ENCODE measurements around the gene CDH16. TPM values are rescaled to one million over a fixed set of nuclear protein-coding genes. Genes with fewer than 3 reads are reported as not detected.

CDH16 gene
- total and polyA plus RNA-seq, 2 of the 13 experiments (the other 11 are each of a cell fraction or from before 2014, with no cell fraction given), result 2.7 to 3.9 TPM

DNA sequence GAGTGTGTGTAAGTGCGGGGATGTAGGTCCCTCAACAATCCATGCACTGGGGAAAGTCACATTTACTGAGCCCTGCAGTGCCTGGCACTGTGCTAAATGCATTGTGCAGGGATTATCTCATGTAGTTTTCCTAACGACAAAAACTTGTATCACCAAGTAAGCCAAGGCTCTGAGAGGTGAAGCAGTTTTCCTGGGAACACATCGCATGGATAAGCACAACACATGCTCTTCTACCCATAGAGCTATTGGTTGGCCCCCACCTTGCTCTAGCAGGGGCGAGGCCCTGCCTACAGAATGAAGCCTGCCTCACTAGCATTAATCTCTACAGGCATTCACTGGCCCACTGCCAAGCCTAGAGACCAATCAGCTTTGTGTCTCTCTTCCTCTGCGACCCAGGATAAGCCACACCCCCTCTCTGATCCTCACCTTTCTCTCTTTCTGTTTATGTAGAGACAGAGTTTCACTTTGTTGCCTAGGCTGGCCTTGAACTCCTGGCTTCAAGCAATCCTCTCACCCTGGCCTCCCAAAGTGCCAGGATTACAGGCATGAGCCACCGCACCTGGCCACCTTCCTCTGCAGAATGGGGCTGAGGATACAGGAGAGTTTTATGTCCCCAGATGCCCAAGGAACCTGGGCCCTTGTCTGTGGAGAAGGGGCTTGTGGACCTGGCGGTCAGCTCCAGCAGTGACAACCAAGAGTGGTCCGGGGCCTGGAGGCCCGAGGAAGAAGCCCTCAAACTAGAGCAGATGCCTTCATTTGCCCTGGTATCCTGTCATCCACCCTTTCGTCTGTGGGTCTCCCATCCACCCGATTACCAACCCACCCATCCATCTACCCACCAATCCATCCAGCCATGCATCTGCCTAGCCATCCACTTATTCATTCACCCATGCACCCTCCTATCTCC lies 12.8 kb downstream of the CDH16 start (continued):
- TF ChIP-seq, protein P1, sequence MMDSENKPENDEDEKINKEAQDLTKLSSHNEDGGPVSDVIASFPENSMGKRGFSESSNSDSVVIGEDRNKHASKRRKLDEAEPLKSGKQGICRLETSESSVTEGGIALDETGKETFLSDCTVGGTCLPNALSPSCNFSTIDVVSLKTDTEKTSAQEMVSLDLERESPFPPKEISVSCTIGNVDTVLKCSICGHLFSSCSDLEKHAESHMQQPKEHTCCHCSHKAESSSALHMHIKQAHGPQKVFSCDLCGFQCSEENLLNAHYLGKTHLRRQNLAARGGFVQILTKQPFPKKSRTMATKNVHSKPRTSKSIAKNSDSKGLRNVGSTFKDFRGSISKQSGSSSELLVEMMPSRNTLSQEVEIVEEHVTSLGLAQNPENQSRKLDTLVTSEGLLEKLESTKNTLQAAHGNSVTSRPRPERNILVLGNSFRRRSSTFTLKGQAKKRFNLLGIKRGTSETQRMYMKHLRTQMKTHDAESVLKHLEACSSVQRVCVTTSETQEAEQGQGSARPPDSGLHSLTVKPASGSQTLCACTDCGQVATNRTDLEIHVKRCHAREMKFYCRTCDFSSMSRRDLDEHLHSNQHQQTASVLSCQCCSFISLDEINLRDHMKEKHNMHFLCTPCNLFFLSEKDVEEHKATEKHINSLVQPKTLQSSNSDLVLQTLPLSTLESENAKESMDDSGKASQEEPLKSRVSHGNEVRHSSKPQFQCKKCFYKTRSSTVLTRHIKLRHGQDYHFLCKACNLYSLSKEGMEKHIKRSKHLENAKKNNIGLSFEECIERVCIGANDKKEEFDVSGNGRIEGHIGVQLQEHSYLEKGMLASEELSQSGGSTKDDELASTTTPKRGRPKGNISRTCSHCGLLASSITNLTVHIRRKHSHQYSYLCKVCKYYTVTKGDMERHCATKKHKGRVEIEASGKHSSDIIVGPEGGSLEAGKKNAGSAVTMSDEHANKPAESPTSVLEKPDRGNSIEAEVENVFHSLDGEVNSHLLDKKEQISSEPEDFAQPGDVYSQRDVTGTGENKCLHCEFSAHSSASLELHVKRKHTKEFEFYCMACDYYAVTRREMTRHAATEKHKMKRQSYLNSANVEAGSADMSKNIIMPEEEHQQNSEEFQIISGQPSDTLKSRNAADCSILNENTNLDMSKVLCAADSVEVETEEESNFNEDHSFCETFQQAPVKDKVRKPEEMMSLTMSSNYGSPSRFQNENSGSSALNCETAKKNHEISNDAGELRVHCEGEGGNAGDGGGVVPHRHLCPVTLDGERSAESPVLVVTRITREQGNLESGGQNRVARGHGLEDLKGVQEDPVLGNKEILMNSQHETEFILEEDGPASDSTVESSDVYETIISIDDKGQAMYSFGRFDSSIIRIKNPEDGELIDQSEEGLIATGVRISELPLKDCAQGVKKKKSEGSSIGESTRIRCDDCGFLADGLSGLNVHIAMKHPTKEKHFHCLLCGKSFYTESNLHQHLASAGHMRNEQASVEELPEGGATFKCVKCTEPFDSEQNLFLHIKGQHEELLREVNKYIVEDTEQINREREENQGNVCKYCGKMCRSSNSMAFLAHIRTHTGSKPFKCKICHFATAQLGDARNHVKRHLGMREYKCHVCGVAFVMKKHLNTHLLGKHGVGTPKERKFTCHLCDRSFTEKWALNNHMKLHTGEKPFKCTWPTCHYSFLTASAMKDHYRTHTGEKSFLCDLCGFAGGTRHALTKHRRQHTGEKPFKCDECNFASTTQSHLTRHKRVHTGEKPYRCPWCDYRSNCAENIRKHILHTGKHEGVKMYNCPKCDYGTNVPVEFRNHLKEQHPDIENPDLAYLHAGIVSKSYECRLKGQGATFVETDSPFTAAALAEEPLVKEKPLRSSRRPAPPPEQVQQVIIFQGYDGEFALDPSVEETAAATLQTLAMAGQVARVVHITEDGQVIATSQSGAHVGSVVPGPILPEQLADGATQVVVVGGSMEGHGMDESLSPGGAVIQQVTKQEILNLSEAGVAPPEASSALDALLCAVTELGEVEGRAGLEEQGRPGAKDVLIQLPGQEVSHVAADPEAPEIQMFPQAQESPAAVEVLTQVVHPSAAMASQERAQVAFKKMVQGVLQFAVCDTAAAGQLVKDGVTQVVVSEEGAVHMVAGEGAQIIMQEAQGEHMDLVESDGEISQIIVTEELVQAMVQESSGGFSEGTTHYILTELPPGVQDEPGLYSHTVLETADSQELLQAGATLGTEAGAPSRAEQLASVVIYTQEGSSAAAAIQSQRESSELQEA (CRISPR knock-in tag; IDR thresholded peaks at IDR 0.05; ENCODE audit: not compliant biosample characterization), result no peak
- TF ChIP-seq RFX5 (IDR thresholded peaks at IDR 0.05; ENCODE audit: low read depth, low read length) (peak; percentile 34; the same call in 1 of the 2 replicates), ZMYM4 (CRISPR knock-in tag; IDR thresholded peaks at IDR 0.05) (peak; percentile 83), PRMT3 (CRISPR knock-in tag; IDR thresholded peaks at IDR 0.05; ENCODE audit: borderline replicate concordance, low read depth) (no peak), SNAPC2 (CRISPR knock-in tag; IDR thresholded peaks at IDR 0.05) (no peak; the same call in 1 of the 2 replicates), AHR (CRISPR knock-in tag; IDR thresholded peaks at IDR 0.05) (no peak; the same call in 1 of the 2 replicates), GTF3A (CRISPR knock-in tag; conservative IDR thresholded peaks at IDR 0.05) (no peak), ERF (CRISPR knock-in tag; IDR thresholded peaks at IDR 0.05) (no peak; the same call in none of the 2 replicates), ZSCAN25 (CRISPR knock-in tag; IDR thresholded peaks at IDR 0.05) (peak; percentile 94), SNRNP70 (IDR thresholded peaks at IDR 0.05; ENCODE audit: low read depth, low read length) (no peak)
- TF ChIP-seq, protein P2, sequence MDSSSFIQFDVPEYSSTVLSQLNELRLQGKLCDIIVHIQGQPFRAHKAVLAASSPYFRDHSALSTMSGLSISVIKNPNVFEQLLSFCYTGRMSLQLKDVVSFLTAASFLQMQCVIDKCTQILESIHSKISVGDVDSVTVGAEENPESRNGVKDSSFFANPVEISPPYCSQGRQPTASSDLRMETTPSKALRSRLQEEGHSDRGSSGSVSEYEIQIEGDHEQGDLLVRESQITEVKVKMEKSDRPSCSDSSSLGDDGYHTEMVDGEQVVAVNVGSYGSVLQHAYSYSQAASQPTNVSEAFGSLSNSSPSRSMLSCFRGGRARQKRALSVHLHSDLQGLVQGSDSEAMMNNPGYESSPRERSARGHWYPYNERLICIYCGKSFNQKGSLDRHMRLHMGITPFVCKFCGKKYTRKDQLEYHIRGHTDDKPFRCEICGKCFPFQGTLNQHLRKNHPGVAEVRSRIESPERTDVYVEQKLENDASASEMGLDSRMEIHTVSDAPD (CRISPR knock-in tag; IDR thresholded peaks at IDR 0.05), result no peak; the same call in 1 of the 2 replicates
- TF ChIP-seq, protein P3, sequence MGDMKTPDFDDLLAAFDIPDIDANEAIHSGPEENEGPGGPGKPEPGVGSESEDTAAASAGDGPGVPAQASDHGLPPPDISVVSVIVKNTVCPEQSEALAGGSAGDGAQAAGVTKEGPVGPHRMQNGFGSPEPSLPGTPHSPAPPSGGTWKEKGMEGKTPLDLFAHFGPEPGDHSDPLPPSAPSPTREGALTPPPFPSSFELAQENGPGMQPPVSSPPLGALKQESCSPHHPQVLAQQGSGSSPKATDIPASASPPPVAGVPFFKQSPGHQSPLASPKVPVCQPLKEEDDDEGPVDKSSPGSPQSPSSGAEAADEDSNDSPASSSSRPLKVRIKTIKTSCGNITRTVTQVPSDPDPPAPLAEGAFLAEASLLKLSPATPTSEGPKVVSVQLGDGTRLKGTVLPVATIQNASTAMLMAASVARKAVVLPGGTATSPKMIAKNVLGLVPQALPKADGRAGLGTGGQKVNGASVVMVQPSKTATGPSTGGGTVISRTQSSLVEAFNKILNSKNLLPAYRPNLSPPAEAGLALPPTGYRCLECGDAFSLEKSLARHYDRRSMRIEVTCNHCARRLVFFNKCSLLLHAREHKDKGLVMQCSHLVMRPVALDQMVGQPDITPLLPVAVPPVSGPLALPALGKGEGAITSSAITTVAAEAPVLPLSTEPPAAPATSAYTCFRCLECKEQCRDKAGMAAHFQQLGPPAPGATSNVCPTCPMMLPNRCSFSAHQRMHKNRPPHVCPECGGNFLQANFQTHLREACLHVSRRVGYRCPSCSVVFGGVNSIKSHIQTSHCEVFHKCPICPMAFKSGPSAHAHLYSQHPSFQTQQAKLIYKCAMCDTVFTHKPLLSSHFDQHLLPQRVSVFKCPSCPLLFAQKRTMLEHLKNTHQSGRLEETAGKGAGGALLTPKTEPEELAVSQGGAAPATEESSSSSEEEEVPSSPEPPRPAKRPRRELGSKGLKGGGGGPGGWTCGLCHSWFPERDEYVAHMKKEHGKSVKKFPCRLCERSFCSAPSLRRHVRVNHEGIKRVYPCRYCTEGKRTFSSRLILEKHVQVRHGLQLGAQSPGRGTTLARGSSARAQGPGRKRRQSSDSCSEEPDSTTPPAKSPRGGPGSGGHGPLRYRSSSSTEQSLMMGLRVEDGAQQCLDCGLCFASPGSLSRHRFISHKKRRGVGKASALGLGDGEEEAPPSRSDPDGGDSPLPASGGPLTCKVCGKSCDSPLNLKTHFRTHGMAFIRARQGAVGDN (CRISPR knock-in tag; IDR thresholded peaks at IDR 0.05), result no peak; the same call in 1 of the 2 replicates
- TF ChIP-seq, protein P4, sequence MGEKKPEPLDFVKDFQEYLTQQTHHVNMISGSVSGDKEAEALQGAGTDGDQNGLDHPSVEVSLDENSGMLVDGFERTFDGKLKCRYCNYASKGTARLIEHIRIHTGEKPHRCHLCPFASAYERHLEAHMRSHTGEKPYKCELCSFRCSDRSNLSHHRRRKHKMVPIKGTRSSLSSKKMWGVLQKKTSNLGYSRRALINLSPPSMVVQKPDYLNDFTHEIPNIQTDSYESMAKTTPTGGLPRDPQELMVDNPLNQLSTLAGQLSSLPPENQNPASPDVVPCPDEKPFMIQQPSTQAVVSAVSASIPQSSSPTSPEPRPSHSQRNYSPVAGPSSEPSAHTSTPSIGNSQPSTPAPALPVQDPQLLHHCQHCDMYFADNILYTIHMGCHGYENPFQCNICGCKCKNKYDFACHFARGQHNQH (CRISPR knock-in tag; IDR thresholded peaks at IDR 0.05), result peak; percentile 74

All from HepG2 (cell line).